ENCODE data around the gene COA1.

Gene COA1

DNA sequence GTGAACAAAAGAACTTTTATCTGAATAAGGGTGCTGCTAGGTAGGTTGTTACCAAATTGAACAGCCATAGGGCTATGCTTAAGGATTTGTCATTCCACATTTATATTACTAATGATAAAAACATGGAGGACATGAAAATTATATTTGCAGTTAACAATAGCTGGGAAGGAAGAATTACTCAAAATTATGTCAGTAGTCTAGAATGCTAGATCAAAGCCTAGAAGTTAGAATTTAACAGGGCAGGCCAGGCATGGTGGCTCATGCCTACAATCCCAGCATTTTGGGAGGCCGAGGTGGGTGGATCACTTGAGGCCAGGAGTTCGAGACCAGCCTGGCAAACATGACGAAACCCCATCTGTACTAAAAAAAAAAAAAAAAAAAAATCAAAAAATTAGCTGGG, 137.0 kb downstream of the COA1 start:
- DNase-seq (ENCODE audit: low read depth in 3 of 3) = no peak

DNA sequence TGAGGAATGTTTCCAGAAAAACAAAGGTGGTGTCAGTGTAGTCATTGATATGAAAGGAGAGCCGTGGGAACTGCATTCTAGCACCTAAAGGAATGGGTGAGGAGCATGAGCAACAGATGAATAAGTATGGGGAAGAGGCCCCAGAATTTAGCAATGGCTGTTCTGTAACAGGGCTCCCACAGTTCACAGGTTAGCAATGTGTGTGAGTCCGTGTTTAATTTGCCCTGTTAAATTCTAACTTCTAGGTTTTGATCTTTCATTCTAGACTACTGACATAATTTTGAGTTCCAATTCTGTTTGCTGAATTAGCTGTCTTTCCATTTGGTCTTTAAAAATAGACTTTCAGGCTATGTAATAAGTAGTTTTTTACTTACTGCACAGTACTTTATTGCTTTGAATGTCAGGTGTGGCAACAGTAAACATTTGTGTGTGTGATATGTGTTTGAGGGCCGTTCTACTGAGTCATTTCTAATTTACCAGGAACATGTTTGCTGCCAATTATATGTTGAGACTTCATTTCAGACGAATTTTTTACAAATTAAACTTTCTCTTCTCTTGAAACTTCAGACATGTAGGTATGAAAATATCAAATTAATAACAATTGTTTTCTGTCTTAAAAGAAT, 137.7 kb downstream of the COA1 start:
- DNase-seq (ENCODE audit: low read depth in 3 of 3) = no peak

DNA sequence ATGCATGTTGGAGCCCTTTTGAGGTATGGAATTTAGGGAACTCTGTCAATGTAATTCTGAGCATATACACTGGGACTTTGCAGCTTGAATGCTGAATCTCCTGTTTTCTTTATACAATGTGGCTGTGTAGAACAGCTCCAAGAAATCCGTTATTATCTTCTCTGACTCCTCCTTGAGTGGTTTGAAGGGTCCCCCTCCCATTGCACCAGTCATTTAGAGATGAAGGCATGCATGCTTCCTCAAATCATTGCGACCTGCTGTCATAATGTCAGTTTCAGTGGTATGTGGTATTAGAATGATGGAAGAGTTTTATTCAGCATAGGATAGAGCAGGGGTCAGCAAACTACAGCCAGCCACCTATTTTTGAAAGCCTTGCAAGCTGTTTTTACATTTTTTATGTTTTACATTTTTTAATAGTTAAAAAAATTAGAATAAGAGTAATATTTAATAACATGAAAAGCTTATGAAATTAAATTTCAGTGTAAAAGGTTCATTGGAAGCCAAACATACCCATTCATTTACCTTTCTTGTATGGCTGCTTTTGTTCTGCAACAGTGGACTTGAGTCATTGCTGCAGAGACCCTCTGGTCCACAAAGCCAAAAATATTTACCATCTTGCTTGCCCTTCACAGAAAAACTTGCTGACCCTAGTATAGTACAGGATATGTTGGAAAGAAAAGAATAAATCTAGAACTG, 138.3 kb downstream of the COA1 start:
- no peak for DNase-seq (ENCODE audit: low read depth in 3 of 3)

DNA sequence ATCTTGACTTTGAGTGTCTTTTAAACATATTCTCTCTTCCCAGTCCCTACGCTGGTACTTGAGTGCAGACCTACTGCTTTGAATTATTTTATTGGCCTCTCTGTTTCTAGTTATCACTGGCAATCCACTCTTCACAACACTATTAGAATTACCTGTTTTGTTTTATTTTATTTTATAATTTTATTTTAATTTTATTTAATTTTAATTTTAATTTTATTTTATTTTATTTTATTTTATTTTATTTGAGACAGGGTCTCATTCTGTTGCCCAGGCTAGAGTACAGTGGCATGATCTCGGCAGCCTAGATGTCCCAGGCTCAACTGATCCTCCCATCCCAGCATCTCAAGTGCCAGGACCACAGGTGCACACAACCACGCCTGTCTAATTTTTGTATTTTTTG, 139.6 kb downstream of the COA1 start:
- DNase-seq (ENCODE audit: low read depth in 3 of 3) = no peak
